Measurements from ENCODE around the gene GPR161.

DNA sequence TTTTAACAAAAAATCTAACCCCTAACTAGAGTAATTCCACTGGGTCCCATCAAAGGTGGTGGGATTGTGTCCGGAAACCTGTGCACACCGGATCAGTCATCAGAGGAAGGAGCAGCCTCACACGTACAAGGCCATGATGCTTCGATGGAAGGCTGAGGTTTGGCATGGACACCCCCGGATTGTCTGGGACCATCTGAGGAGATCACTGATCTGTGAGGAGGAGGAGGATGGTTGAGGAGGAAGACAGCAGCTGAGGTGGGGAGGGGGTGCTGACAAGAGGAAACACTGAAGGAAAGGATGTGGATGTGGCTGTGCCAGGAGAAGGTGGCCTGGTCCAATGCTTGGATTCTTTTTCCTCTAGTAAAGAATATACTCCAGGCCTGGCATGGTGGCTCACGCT is 41.3 kb downstream of the GPR161 start:
- no peak for TF ChIP-seq EZH2 (IDR thresholded peaks at IDR 0.05; ENCODE audit: insufficient read depth, poor library complexity, severe bottlenecking)
- TF ChIP-seq EZH2phosphoT487 (IDR thresholded peaks at IDR 0.05; ENCODE audit: insufficient read depth, low read depth): no peak
